ENCODE results near the gene ARHGAP6. TPM values are rescaled to one million over a fixed set of nuclear protein-coding genes. Genes with fewer than 3 reads are reported as not detected.

ARHGAP6 gene
- total RNA-seq, 1 experiment from 2014 or later: 0.50 TPM

- no peaks in the 10 kb centered on the region for H3K9me3 ChIP-seq
- no TSS peak for BruUV-seq (replicated peaks)
- no peaks in the 10 kb centered on the region for H3K27me3 ChIP-seq (replicated peaks; ENCODE audit: control insufficient read depth, insufficient read depth, low read length)
- Mint-ChIP-seq H3K36me3 (ENCODE audit: insufficient read depth, unreplicated experiment) (no peaks in the 10 kb centered on the region), H3K9me3 (ENCODE audit: unreplicated experiment) (no peaks in the 10 kb centered on the region), H3K4me3 (ENCODE audit: unreplicated experiment) (no peak overlapping the region), H3K4me1 (ENCODE audit: low read depth, unreplicated experiment) (no peaks in the 10 kb centered on the region), H3K27ac (ENCODE audit: unreplicated experiment) (no peak overlapping the region), H3K27me3 (ENCODE audit: insufficient read depth, unreplicated experiment) (no peaks in the 10 kb centered on the region)
- no peak overlapping the region for H3K4me3 ChIP-seq (ENCODE audit: low read depth, low read length)
- no peak for TF ChIP-seq CTCF (IDR thresholded peaks at IDR 0.05; ENCODE audit: insufficient read depth in 1 of 2, low read depth in 1 of 2, low read length in 1 of 2, severe bottlenecking in 1 of 2, unreplicated experiment in 1 of 2)
- H3K36me3 ChIP-seq (ENCODE audit: control insufficient read depth, insufficient read depth, low read length): no peaks in the 10 kb centered on the region
- H3K4me1 ChIP-seq: no peaks in the 10 kb centered on the region
- intact Hi-C loops (cut with micrococcal nuclease; ENCODE audit: unreplicated experiment): no loop called here
- ChIA-PET POLR2A (no interaction called here), CTCF (no interaction called here)
- no peak for DNase-seq
Measured at GRCh38 chrX:11566789-11567188, 98.9 kb downstream of the ARHGAP6 start.

- H3K36me3 ChIP-seq (ENCODE audit: control insufficient read depth, insufficient read depth, low read length): no peaks in the 10 kb centered on the region
- H3K4me3 ChIP-seq (ENCODE audit: low read depth, low read length): no peak overlapping the region
- CTCF ChIA-PET: no interaction called here
- no peaks in the 10 kb centered on the region for H3K4me1 ChIP-seq
- POLR2A ChIA-PET: no interaction called here
- H3K9me3 ChIP-seq: no peaks in the 10 kb centered on the region
- H3K27ac Mint-ChIP-seq (ENCODE audit: unreplicated experiment): no peak overlapping the region
- no peaks in the 10 kb centered on the region for H3K36me3 Mint-ChIP-seq (ENCODE audit: insufficient read depth, unreplicated experiment)
- no peaks in the 10 kb centered on the region for H3K27me3 ChIP-seq (replicated peaks; ENCODE audit: control insufficient read depth, insufficient read depth, low read length)
- no peak overlapping the region for H3K4me3 Mint-ChIP-seq (ENCODE audit: unreplicated experiment)
- BruUV-seq (replicated peaks): no TSS peak
- intact Hi-C loops (cut with micrococcal nuclease; ENCODE audit: unreplicated experiment): no loop called here
- no peak for TF ChIP-seq CTCF (IDR thresholded peaks at IDR 0.05; ENCODE audit: insufficient read depth in 1 of 2, low read depth in 1 of 2, low read length in 1 of 2, severe bottlenecking in 1 of 2, unreplicated experiment in 1 of 2)
- H3K9me3 Mint-ChIP-seq (ENCODE audit: unreplicated experiment): no peaks in the 10 kb centered on the region
- H3K27me3 Mint-ChIP-seq (ENCODE audit: insufficient read depth, unreplicated experiment): no peaks in the 10 kb centered on the region
- H3K4me1 Mint-ChIP-seq (ENCODE audit: low read depth, unreplicated experiment): no peaks in the 10 kb centered on the region
- DNase-seq: no peak
Measured at GRCh38 chrX:11566173-11566572, 99.5 kb downstream of the ARHGAP6 start.

GRCh38 chrX:11564546-11564945 lies 101.2 kb downstream of the ARHGAP6 start:
- Mint-ChIP-seq H3K27ac (ENCODE audit: unreplicated experiment) (no peak overlapping the region), H3K4me1 (ENCODE audit: low read depth, unreplicated experiment) (no peaks in the 10 kb centered on the region), H3K9me3 (ENCODE audit: unreplicated experiment) (no peaks in the 10 kb centered on the region), H3K36me3 (ENCODE audit: insufficient read depth, unreplicated experiment) (no peaks in the 10 kb centered on the region), H3K27me3 (ENCODE audit: insufficient read depth, unreplicated experiment) (no peaks in the 10 kb centered on the region), H3K4me3 (ENCODE audit: unreplicated experiment) (no peak overlapping the region)
- no TSS peak for BruUV-seq (replicated peaks)
- Histone ChIP-seq H3K27me3 (replicated peaks; ENCODE audit: control insufficient read depth, insufficient read depth, low read length) (no peaks in the 10 kb centered on the region), H3K9me3 (no peaks in the 10 kb centered on the region), H3K4me1 (no peaks in the 10 kb centered on the region), H3K4me3 (ENCODE audit: low read depth, low read length) (no peak overlapping the region), H3K36me3 (ENCODE audit: control insufficient read depth, insufficient read depth, low read length) (no peaks in the 10 kb centered on the region)
- ChIA-PET POLR2A (no interaction called here), CTCF (no interaction called here)
- no peak for TF ChIP-seq CTCF (IDR thresholded peaks at IDR 0.05; ENCODE audit: insufficient read depth in 1 of 2, low read depth in 1 of 2, low read length in 1 of 2, severe bottlenecking in 1 of 2, unreplicated experiment in 1 of 2)
- intact Hi-C loops (cut with micrococcal nuclease; ENCODE audit: unreplicated experiment): no loop called here
- no peak for DNase-seq
